GM21619 (cell line): Measurements from ENCODE around the gene ADAMTSL1.

Source experiments
- ATAC-seq: cut with Tn5 transposase; IDR thresholded peaks from one replicate; pipeline ENCODE4 v1.9.1; 2021; ENCODE audit not compliant: unreplicated experiment

ADAMTSL1 gene

DNA sequence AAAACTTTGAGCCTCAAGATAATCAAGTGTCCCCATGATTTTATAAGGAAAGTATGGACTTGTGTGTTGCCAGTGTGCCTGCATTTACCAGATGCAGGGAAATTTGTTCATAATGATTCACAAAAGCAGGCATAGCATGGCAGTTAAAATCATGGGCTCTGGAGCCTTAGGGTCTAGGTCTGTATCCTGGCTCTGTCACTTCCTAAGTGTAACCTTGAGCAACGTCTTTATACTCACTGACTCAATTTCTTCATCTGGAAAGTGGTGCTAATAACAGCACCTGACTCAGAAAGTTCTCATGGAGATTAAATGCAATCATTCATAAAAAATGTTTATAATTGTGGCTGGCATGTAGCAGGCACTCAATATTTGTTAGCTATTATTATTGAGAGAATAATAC, 324.2 kb downstream of the ADAMTSL1 start:
- ATAC-seq, result no peak

DNA sequence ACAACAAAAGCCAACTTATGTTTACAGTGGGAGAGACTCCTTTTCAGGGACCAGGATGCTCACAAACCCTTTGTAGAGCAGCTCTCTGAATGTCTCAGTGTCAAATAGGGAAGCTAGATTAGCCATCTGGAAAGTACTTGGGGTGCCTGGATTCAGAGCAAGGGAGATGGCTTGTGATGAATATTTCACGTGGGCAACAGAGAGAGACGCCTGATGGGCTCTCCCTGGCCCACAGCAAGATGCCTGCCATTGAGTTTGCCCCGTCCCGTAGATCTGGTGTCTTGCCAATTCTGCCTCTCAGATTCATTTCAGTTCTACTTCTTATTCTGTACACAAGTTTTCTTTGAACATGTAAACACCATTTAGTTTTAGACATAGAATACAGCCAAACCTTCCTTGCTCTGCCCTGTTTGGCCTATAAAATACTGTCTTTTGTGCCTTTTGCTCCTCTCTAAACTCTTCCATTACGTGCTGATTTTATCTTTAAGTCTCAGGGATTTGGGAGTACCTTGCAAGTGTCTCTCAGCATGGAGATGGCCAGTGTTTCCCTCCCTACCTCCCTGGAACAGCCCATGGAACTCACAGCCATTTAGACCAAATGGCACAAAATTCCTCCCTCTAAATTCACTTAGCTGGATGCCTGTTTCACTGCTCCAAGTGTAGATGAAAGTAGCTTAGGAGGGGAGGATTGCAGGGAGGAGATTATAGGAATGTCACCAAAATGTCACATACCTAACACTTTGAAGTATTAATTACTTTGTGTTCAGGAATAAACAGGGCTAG, 324.7 kb downstream of the ADAMTSL1 start:
- ATAC-seq, result no peak

DNA sequence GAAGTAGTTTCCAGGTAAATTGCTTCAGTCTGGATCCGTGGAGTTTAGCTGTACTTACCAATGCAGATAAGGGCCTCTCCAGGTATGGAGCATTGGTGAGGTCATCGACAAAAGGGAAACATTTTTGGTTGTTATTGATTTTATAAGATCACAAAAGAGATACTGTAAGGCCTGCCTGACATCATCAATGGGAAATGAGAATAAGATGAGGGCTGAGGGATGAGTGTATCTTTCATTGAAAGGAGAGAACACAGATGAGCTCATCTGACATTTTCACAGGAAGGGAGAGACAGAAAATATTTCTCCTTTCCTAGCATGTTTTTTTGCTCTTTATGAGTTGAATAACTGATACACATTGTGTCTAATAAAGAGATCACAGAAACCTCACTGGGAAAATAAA, 325.5 kb downstream of the ADAMTSL1 start:
- ATAC-seq, result no peak

DNA sequence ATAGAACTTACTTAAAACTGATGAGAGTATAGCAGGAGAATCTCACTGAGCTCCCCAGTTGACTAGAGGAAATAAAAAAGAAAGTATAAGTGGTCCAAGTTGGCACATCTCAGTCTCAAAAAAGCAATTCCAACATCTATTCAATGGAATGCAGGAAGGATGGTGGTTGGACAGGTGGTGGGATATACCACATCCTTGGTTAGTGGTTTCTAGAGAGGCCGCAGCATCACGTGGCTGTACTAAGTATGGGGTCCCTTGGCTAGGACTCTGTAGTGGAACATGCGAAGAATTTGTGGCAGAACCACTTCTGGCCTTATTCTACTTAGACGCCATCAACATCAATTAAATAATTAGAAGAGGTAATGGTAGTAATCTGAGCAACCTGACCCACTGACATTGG, 326.6 kb downstream of the ADAMTSL1 start:
- no peak for ATAC-seq

DNA sequence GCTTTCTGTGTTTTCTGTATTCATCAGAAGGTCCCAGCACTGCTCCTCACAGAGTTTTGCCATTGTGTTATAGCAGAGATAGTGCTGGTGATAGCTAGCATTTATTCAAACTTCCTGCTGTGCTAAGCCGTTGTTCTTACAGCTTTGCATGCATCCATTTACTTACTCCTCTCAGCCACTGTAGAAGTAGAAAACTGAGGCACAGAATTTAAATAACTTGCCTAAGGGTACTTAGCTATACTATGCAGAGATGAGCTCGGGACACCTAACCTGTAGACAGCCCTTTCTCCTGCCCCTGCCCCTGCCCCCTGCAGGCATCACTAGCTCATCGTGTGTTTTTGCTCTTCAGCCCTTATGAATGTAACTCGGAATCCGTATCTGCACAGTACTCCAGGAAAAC, 331.4 kb downstream of the ADAMTSL1 start:
- ATAC-seq, result no peak

DNA sequence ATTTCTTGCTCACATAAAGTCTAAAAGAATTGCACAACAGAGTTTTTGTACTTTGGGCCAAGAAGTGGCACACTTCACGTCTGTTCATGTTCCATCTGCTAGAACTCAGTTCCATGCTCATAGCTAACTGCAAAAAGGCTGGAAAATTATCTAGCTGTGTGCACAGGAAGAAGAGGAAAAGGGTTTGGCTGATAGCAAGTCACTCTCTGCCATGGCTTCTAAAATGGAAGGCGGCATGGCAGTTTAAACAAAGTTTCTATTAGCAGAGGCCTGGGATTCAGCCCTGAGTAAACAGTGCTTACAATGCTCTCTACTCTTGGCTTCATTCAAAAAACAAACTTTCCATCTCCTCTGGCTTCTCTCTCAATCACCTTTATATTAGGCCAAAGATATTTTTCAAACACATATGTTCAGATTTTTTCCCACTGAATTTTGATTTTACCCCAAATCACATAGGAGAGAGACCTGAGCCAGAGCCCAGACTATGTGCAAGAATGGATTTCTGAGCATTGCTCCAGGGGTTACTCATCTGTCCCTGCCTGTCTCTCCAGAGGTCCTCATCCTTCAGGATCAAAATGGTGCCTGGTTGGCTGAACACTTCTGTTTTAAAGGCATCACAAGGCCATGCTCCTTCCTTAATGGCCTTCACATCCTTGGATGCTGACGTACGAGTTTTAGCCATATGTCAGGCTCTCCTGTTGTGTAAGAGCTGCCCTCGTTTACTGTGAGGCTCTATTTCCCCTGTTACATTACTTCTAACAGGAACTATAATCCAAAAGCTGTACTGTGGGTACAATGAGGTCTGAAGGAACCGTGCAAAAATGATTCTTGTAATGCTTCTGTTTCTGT, 332.5 kb downstream of the ADAMTSL1 start:
- ATAC-seq, result no peak

DNA sequence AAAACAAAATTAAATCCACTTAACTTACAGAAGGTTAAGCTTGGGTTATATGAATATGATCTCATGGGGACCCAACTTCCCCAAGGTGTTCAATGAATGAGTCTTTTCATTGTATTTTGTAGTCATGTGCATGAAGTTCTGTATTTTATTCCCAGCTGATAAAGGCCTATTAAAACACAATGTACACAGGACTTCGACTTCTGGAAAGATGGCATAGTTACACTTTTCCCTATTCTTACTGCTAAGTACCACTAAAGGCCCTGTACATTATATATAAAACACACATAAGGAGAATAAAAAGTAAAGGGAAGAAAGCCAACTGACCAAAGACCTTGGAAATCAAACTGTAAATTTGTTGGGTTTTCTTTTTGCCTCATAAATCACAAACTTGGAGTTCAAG, 336.6 kb downstream of the ADAMTSL1 start:
- ATAC-seq, result no peak

DNA sequence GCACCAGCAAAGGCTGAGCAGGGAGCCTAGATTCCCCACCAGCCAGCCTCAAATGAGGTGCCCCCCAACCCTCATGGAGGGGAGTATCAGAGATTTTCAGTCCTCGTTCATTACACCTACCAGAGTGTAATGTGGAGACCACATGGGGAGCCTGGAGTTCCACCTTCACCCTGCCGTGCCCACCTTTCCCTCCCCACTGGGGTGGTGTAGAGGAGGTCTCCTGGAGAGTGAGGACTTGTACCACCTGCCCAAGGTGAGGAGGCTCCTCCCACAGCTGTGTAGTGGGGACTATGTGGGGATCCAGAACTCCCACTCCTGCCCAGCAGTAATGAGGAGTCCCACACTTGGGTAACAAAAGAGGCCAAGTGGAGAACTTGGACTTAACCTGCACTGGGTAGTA, 337.2 kb downstream of the ADAMTSL1 start:
- no peak for ATAC-seq

DNA sequence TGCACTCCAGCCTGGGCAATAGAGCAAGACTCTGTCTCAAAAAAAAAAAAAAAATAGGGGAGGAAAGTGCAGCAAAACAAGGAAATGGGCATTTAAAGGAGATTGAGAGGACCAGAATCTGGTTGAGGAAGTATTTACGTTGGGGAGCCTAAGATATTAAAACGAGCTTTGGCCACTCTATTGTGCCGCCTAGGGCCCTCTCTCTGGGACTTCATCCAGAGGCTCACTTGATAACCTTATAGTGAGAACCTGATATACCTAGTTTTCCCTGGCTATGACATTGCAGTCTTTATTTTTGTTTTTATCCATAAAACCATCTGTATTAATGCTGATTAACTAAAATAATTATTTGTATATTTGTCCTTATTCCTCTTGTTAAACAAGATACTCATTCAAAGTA, 345.5 kb downstream of the ADAMTSL1 start:
- no peak for ATAC-seq

DNA sequence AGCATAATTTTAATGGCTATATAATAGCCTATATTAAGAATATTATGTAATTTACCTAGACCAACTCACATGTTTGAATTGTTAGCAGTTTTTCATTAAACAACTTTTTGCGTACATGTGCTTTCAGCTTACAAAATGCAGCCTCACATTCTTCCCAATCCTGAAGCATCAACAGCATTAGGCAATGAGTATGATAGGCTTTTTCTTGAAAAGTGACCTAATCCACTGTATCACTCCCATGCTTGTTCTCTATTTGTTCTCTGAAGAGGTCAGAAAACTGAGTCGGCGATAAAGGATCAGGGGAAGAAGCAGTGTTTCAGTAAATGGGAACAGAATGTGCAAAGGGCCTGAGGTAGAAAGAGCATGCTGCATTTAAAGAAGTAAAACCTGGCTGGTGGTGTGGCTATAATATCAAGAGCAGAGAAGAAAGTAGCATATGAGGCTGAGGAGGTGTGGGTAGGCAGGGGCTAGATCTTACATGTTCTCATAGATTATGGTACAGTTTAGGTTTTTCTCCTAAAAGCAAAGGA, 346.7 kb downstream of the ADAMTSL1 start:
- ATAC-seq, result no peak

DNA sequence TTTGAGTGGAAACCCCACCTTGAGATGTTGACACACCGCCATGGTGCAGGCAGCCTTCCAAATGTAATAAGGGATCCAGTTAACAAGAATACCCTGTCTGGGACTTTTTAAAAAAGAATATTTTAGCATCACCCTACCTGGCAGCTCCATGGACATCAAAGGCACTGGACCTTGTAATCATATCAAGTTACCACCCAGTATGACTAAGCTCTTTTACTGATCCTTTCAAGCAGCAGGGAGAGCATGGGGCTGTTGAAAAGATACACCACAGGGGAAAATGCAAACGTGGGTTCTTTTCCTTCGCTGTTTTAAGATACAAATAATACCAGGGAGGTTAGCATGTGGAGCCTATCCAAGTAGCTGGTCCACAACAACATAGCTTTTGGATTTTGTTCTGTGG, 347.8 kb downstream of the ADAMTSL1 start:
- no peak for ATAC-seq

DNA sequence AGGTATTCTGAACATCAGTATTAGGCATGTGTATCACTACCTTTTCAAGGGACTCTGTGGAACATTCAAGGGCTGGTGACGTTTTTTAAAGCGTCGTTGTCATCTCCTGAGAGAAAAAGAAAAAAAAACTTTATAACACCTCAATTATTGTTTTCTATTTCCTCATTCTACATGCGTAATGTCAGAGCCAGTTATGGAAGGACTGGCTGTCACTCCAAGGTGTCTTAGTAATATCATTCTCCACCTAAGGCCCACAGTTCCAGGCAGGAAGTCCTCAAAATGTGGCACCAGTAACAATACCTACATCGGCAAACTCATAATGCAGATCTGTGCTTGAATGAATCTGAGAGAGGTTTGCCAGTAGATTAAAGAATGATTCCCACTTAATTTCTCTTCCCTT, 348.9 kb downstream of the ADAMTSL1 start:
- ATAC-seq, result no peak

DNA sequence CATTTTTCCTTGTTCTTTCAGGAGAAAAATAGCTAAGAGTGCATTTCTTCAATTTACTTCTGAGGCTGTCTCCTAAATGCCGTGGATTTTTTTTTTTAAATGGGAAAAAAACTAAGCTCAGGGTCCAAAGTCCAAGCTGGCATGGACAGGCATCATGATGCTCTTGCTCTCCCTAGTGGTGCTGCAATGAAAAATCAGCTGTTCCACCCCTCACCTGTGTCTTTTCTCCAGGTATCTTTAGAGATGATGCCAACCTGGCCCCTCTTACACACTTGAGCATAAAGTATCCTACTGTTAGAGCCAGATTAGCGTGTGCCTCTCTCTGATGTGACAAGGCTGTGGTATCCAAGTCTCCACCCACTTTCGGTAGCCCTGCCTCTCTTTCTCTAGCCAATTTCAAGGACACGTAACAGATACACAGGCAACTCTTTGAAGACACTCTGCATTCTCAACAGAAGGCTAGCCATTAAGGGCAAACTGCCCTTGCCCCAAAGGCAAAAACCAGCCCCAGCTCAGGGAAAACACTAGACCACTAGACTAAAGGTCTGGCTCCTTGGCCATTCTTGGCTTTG, 350.2 kb downstream of the ADAMTSL1 start:
- ATAC-seq, result no peak

DNA sequence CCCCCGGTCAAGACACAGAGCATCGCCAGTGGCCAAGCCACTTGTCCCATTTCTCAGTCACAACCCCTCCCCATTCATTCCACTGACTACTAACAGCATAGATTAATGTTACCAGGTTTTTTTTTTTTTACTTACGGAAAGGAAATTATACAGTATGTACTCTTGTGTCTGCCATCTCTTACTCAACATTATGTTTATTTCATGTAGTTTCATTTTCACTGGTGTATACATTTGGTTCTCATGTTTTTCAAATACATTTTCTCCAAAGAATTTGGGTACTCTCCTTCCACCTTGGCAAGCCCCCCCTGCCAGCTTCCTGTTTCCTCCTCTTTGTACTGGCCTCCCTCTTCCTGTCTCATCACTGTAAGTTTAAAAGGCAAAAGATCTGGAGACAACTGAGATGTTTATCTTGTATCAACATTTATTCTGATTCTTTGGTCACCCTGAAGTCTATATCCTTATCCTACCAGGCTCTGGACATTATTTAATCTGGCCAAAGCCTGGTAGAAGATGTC, 351.8 kb downstream of the ADAMTSL1 start:
- ATAC-seq, result no peak

DNA sequence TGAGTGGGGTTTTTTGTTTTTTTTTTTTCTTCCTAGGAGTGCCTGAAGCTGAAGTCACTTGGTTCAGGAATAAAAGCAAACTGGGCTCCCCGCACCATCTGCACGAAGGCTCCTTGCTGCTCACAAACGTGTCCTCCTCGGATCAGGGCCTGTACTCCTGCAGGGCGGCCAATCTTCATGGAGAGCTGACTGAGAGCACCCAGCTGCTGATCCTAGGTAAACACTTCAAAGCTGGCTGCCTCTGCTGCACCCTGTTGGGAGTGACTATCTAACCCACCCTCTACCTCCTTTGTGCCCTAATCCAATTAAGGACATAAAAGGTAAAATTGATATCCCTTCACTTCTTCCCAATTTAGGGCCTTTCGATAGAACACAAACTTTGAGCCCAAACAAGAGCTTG, 352.3 kb downstream of the ADAMTSL1 start:
- no peak for ATAC-seq

DNA sequence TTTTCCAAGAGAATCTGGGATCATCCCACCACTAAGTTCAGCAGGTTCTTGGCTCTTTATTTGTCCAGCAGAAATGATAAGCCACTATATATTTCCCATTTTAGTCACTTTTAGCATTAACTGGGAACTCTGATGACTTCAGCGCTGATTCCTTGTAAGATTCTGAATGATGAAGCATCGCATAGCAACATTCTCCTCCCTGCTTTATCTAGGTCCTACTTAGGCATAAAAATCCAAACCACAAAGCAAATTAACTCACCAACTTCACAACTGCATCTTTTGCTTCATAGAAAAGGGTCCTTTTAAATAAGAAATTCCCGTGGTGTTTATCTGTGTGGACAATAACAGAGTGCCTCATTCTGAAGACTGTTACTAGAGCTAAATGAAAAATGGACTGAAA, 355.1 kb downstream of the ADAMTSL1 start:
- no peak for ATAC-seq

DNA sequence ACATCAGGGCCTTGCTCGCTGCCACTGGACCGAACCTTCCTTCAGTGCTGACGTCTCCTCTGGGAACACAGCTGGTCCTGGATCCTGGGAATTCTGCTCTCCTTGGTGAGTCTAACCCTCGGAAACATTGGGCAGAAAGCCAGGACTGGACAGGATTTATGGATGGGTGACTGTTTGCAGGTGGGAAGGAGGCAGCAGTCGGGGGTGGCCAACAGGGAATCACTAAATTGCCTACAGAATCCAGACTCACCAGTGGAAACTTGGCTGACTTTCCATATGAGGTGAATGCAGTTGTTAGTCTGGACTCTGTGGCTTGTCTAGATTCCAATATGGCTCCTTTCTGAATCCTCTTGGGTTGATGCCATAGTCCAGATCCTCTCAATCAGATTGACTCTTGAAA, 355.9 kb downstream of the ADAMTSL1 start:
- ATAC-seq, result no peak

DNA sequence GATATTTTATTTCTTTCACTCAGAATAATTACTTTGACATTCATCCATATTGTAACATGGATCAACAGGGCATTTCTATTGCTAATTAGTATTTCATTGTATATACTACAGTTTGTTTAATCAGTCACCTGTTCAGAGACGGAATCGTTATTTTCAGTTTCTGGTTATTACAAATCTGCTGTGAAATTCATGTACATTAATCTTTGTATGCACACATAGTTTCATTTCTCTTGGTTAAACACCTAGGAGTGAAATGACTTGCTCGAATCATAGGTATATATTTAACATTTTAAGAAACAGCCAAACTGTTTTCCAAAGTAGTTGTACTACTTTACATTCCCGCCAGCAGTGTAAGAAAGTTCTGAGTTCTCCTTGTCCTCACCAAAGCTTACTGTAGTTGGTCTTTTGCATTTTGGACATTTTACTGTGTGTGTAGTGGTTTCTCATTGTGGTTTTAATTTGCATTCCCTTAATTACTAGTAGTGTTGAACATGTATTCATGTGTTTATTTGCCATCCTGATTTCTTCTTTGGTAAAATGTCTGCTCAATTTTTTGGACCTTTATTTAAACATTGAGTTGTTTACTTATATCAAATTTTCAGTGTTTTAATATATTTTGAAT, 360.9 kb downstream of the ADAMTSL1 start:
- ATAC-seq, result peak; percentile 79

DNA sequence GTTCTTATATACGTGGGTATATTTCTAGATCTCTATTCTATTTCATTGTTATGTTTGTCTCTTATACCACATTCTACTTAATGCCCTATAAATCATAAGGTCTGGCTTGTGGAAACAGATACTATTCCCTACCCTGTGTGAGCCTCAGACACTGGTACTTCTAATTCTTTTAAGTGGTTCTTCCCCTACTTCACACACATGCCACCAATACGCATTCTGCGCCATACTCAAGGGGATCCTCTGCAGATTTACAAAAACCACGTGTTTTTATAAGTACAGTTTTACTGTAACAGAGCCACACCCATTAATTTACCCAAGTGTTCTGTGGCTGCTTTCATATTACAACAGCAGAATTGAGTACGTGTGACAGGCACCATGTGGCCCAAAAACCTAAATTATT, 363.4 kb downstream of the ADAMTSL1 start:
- no peak for ATAC-seq

DNA sequence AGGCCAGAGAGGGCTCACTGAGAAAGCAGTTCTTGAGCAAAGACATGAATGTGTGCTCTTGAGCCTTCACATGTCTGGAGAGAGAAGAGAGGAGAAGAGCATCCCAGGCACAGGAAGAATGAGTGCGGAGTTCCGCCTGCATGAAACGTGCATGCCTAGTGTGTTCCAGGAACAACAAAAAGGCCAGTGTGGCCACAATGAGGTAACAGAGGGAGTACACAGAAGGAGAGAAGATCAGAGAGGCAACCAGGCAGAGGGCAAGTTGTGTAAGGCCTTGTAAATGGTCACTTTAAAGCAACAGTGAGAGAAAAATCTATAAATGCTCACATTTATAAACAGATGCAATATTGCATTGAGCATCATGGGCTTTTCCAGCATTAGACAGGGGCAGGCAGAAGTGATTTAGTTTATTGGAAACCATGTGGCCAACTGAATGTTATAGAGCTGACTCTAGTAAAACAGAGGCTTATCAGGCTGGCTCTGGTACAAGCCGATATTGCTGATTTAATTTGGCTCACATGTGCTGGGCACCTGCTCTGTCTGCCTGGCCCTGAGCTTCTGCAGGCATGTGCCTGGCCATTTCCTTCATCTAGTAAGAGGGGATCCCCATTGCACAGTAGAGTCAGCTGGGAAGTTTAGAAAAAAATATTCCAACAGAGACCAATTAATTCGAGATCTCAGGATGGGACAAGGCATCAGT, 373.8 kb downstream of the ADAMTSL1 start:
- ATAC-seq, result no peak

DNA sequence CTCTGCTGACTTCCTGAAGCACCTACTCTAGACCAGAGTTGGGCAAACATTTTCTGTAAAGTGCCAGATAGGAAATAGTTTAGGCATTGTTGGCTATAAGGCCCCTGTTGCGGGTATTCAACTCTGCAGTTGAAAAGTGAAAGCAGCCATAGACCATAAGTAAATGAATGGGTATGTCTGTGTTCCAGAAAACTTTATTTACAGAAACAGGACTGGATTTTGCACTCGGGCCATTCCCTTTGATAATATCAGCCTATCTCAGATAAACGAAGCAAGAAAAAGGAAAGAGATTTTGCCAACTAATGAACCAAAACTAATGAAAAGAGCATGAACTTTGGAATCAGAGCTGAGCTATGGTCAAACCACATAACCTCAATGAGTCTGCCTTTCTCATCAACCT, 374.7 kb downstream of the ADAMTSL1 start:
- ATAC-seq, result no peak
